A549 (cell line): ENCODE measurements around the gene ZEB1.

Experiments
- BHLHE40 ChIP-seq: IDR thresholded peaks from 2 replicates; pipeline ENCODE4 v1.6.1; 2012; ENCODE audit warnings: low read depth, low read length, inconsistent platforms
- CBX2 ChIP-seq: fragments of 200-600 bp; sonication (generic); IDR thresholded peaks from 2 replicates; pipeline ENCODE4 v1.6.1; 2016; ENCODE audit warnings: low read depth, mild to moderate bottlenecking, borderline replicate concordance
- EHMT2 ChIP-seq: fragments of 200-600 bp; sonication (generic); IDR thresholded peaks from 2 replicates; pipeline ENCODE4 v1.6.1; 2016; ENCODE audit warnings: antibody characterized with exemption, low read depth, mild to moderate bottlenecking, moderate library complexity
- EP300 ChIP-seq, 2 experiments: fragments of >200 bp; sonication (Bioruptor Twin); formaldehyde crosslinking; IDR thresholded peaks; 2 replicates in 1 of 2; 3 replicates in 1 of 2; pipeline ENCODE4 v1.6.1; 2016 to 2017
- POLR2A ChIP-seq: IDR thresholded peaks from 2 replicates; pipeline ENCODE4 v1.6.1; 2012; ENCODE audit warnings: mild to moderate bottlenecking, low read length
- SREBF2 ChIP-seq: fragments of 450-650 bp; IDR thresholded peaks from 2 replicates; pipeline ENCODE4 v1.6.1; 2014; ENCODE audit warnings: mild to moderate bottlenecking, moderate library complexity
- TF ChIP-seq, protein P1 (sequence below): fragments of >200 bp; sonication (Bioruptor Twin); formaldehyde crosslinking; IDR thresholded peaks from 3 replicates; pipeline ENCODE4 v1.5.1; 2016
- TF ChIP-seq, protein P2 (sequence below): IDR thresholded peaks from 2 replicates; pipeline ENCODE4 v1.6.1; 2012
- TF ChIP-seq, protein P3 (sequence below): fragments of 200-600 bp; sonication (generic); IDR thresholded peaks from 2 replicates; pipeline ENCODE4 v1.6.1; 2016; ENCODE audit warnings: antibody characterized with exemption, mild to moderate bottlenecking, moderate library complexity
- TF ChIP-seq, protein P4 (sequence below): fragments of 250-450 bp; sonication (Bioruptor Pico); IDR thresholded peaks from 2 replicates; pipeline ENCODE4 v1.5.0; 2021; ENCODE audit warnings: mild to moderate bottlenecking, moderate library complexity, borderline replicate concordance

DNA sequence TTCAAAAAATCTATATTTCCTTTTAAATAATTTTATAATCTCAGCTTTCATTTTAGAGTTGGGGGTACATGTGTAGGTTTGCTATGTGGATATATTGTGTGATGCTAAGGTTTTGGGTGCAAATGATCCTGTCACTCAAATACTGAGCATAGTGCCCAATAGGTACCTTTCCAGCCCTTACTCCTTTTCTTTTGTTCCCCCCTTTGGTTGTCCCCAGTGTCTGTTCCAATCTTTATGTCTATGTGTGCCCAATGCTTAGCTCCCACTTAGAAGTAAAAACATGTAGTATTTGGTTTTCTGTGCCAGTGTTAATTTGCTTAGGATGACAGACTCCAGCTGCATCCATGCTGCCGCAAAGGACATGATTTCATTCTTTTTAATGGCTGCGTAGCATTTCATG is 103.6 kb downstream of the ZEB1 start:
- TF ChIP-seq, protein P1, sequence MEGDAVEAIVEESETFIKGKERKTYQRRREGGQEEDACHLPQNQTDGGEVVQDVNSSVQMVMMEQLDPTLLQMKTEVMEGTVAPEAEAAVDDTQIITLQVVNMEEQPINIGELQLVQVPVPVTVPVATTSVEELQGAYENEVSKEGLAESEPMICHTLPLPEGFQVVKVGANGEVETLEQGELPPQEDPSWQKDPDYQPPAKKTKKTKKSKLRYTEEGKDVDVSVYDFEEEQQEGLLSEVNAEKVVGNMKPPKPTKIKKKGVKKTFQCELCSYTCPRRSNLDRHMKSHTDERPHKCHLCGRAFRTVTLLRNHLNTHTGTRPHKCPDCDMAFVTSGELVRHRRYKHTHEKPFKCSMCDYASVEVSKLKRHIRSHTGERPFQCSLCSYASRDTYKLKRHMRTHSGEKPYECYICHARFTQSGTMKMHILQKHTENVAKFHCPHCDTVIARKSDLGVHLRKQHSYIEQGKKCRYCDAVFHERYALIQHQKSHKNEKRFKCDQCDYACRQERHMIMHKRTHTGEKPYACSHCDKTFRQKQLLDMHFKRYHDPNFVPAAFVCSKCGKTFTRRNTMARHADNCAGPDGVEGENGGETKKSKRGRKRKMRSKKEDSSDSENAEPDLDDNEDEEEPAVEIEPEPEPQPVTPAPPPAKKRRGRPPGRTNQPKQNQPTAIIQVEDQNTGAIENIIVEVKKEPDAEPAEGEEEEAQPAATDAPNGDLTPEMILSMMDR = no peak
- no peak for TF ChIP-seq POLR2A
- TF ChIP-seq, protein P2, sequence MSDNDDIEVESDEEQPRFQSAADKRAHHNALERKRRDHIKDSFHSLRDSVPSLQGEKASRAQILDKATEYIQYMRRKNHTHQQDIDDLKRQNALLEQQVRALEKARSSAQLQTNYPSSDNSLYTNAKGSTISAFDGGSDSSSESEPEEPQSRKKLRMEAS = no peak
- no peak for TF ChIP-seq CBX2
- no peak for TF ChIP-seq SREBF2
- TF ChIP-seq BHLHE40 = no peak
- no peak for TF ChIP-seq EHMT2
- TF ChIP-seq, protein P3, sequence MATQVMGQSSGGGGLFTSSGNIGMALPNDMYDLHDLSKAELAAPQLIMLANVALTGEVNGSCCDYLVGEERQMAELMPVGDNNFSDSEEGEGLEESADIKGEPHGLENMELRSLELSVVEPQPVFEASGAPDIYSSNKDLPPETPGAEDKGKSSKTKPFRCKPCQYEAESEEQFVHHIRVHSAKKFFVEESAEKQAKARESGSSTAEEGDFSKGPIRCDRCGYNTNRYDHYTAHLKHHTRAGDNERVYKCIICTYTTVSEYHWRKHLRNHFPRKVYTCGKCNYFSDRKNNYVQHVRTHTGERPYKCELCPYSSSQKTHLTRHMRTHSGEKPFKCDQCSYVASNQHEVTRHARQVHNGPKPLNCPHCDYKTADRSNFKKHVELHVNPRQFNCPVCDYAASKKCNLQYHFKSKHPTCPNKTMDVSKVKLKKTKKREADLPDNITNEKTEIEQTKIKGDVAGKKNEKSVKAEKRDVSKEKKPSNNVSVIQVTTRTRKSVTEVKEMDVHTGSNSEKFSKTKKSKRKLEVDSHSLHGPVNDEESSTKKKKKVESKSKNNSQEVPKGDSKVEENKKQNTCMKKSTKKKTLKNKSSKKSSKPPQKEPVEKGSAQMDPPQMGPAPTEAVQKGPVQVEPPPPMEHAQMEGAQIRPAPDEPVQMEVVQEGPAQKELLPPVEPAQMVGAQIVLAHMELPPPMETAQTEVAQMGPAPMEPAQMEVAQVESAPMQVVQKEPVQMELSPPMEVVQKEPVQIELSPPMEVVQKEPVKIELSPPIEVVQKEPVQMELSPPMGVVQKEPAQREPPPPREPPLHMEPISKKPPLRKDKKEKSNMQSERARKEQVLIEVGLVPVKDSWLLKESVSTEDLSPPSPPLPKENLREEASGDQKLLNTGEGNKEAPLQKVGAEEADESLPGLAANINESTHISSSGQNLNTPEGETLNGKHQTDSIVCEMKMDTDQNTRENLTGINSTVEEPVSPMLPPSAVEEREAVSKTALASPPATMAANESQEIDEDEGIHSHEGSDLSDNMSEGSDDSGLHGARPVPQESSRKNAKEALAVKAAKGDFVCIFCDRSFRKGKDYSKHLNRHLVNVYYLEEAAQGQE = no peak
- TF ChIP-seq, protein P4, sequence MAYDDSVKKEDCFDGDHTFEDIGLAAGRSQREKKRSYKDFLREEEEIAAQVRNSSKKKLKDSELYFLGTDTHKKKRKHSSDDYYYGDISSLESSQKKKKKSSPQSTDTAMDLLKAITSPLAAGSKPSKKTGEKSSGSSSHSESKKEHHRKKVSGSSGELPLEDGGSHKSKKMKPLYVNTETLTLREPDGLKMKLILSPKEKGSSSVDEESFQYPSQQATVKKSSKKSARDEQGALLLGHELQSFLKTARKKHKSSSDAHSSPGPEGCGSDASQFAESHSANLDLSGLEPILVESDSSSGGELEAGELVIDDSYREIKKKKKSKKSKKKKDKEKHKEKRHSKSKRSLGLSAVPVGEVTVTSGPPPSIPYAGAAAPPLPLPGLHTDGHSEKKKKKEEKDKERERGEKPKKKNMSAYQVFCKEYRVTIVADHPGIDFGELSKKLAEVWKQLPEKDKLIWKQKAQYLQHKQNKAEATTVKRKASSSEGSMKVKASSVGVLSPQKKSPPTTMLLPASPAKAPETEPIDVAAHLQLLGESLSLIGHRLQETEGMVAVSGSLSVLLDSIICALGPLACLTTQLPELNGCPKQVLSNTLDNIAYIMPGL (CRISPR knock-in tag) = no peak
- TF ChIP-seq EP300 (IDR thresholded peaks at IDR 0.05) = no peak
